HepG2 (cell line): Measurements from ENCODE around the gene LAMTOR3.

Source experiments
- CTCF ChIP-seq: sonication (generic); formaldehyde crosslinking; IDR thresholded peaks from 2 replicates; pipeline ENCODE4 v1.5.0; 2020; ENCODE audit warnings: mild to moderate bottlenecking, missing genetic modification reagents, moderate library complexity
- IRF1 ChIP-seq: sonication (generic); formaldehyde crosslinking; IDR thresholded peaks from 2 replicates; pipeline ENCODE4 v1.4.0; 2020; ENCODE audit warnings: low read depth, mild to moderate bottlenecking, missing genetic modification reagents
- SMC3 ChIP-seq: IDR thresholded peaks from 2 replicates; pipeline ENCODE4 v1.6.1; 2011; ENCODE audit warnings: low read length, improper control_type of control experiment
- ZBTB42 ChIP-seq: sonication (generic); formaldehyde crosslinking; IDR thresholded peaks from 2 replicates; pipeline ENCODE4 v1.5.0; 2020; ENCODE audit warnings: mild to moderate bottlenecking, missing genetic modification reagents
- ZNF282 ChIP-seq: fragments of 450-650 bp; IDR thresholded peaks from 2 replicates; pipeline ENCODE4 v1.6.1; 2018; ENCODE audit not compliant: partially characterized antibody

DNA sequence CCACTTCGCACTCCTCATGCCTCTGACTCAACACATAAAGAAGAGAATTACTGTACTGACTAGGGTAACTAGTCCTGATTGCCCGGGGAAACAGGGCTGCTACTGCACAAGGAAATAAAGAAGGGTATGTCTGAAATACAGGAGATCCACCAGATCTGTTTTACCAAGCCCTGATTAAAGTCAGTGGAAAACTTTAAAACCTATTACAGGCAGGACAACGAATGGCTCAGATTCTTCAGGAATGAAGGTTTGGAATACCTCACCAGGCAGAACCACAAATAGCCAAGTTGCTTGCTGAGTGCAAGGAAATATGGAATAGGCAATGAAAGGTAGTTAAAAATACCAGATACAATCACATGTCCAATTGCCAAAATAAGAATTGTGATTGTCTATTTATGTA lies 17.3 kb downstream of the LAMTOR3 start:
- TF ChIP-seq ZBTB42: no peak
- no peak for TF ChIP-seq IRF1
- TF ChIP-seq CTCF (CRISPR knock-in tag): no peak
- TF ChIP-seq ZNF282: no peak
- TF ChIP-seq SMC3: no peak
